HEK293 (cell line): Measurements from ENCODE around the gene PFAS.

Source experiments
- ATF2 ChIP-seq: fragments of 450-650 bp; formaldehyde crosslinking; IDR thresholded peaks from 2 replicates; pipeline ENCODE4 v1.5.1; 2016; ENCODE audit warnings: missing biosample characterization, missing genetic modification characterization, low read depth
- BCL11B ChIP-seq: fragments of 450-650 bp; formaldehyde crosslinking; IDR thresholded peaks from 2 replicates; pipeline ENCODE4 v1.5.1; 2016; ENCODE audit warnings: low read depth, missing biosample characterization, missing genetic modification characterization
- CTCF ChIP-seq: fragments of 450-650 bp; formaldehyde crosslinking; IDR thresholded peaks from 2 replicates; pipeline ENCODE4 v1.5.1; 2016; ENCODE audit warnings: missing biosample characterization, missing genetic modification characterization
- GLIS2 ChIP-seq: fragments of 450-650 bp; formaldehyde crosslinking; IDR thresholded peaks from 2 replicates; pipeline ENCODE4 v1.5.1; 2016; ENCODE audit warnings: missing biosample characterization, missing genetic modification characterization
- OVOL3 ChIP-seq: fragments of 450-650 bp; formaldehyde crosslinking; IDR thresholded peaks from 2 replicates; pipeline ENCODE4 v1.5.1; 2016; ENCODE audit warnings: missing biosample characterization, missing genetic modification characterization
- PRDM6 ChIP-seq: fragments of 450-650 bp; formaldehyde crosslinking; IDR thresholded peaks from 2 replicates; pipeline ENCODE4 v1.5.1; 2017; ENCODE audit warnings: missing biosample characterization, missing genetic modification characterization
- REST ChIP-seq: fragments of 450-650 bp; formaldehyde crosslinking; IDR thresholded peaks from 2 replicates; pipeline ENCODE4 v1.5.1; 2016; ENCODE audit warnings: missing biosample characterization, missing genetic modification characterization
- SCRT1 ChIP-seq: fragments of 450-650 bp; formaldehyde crosslinking; IDR thresholded peaks from 2 replicates; pipeline ENCODE4 v1.5.1; 2016; ENCODE audit warnings: missing biosample characterization, missing genetic modification characterization, borderline replicate concordance
- YY1 ChIP-seq: fragments of 450-650 bp; formaldehyde crosslinking; IDR thresholded peaks from 2 replicates; pipeline ENCODE4 v1.5.1; 2018; ENCODE audit warnings: missing biosample characterization, missing genetic modification characterization
- ZBTB11 ChIP-seq: fragments of 450-650 bp; formaldehyde crosslinking; conservative IDR thresholded peaks from 2 replicates; pipeline ENCODE4 v1.5.1; 2016; ENCODE audit warnings: low read depth, missing biosample characterization, missing genetic modification characterization
- ZFP37 ChIP-seq: fragments of 450-650 bp; formaldehyde crosslinking; IDR thresholded peaks from 2 replicates; pipeline ENCODE4 v1.5.1; 2016; ENCODE audit warnings: missing biosample characterization, missing genetic modification characterization
- ZNF121 ChIP-seq: fragments of 450-650 bp; formaldehyde crosslinking; IDR thresholded peaks from 2 replicates; pipeline ENCODE4 v1.5.1; 2016; ENCODE audit warnings: missing biosample characterization, missing genetic modification characterization
- ZNF16 ChIP-seq: fragments of 450-650 bp; formaldehyde crosslinking; IDR thresholded peaks from 2 replicates; pipeline ENCODE4 v1.5.1; 2016; ENCODE audit warnings: low read depth, missing biosample characterization, missing genetic modification characterization
- ZNF221 ChIP-seq: fragments of 450-650 bp; formaldehyde crosslinking; IDR thresholded peaks from 2 replicates; pipeline ENCODE4 v1.5.1; 2017; ENCODE audit warnings: missing biosample characterization, missing genetic modification characterization, borderline replicate concordance
- ZNF324 ChIP-seq: fragments of 450-650 bp; formaldehyde crosslinking; IDR thresholded peaks from 2 replicates; pipeline ENCODE4 v1.5.1; 2016; ENCODE audit warnings: missing biosample characterization, missing genetic modification characterization
- ZNF362 ChIP-seq: fragments of 450-650 bp; formaldehyde crosslinking; IDR thresholded peaks from 2 replicates; pipeline ENCODE4 v1.5.1; 2016; ENCODE audit warnings: missing biosample characterization, missing genetic modification characterization
- ZNF501 ChIP-seq: fragments of 450-650 bp; formaldehyde crosslinking; IDR thresholded peaks from 2 replicates; pipeline ENCODE4 v1.5.1; 2016; ENCODE audit warnings: missing biosample characterization, missing genetic modification characterization
- ZNF513 ChIP-seq: fragments of 450-650 bp; IDR thresholded peaks from 2 replicates; pipeline ENCODE4 v1.5.1; 2018; ENCODE audit warnings: missing biosample characterization, missing genetic modification characterization
- ZNF514 ChIP-seq: fragments of 450-650 bp; formaldehyde crosslinking; IDR thresholded peaks from 2 replicates; pipeline ENCODE4 v1.5.1; 2016; ENCODE audit warnings: missing biosample characterization, missing genetic modification characterization
- ZNF580 ChIP-seq: fragments of 450-650 bp; formaldehyde crosslinking; IDR thresholded peaks from 2 replicates; pipeline ENCODE4 v1.5.1; 2016; ENCODE audit warnings: missing biosample characterization, missing genetic modification characterization
- ZNF664 ChIP-seq: fragments of 450-650 bp; formaldehyde crosslinking; IDR thresholded peaks from 2 replicates; pipeline ENCODE4 v1.5.1; 2016; ENCODE audit warnings: missing biosample characterization, missing genetic modification characterization
- ZNF76 ChIP-seq: fragments of 450-650 bp; formaldehyde crosslinking; IDR thresholded peaks from 2 replicates; pipeline ENCODE4; 2016; ENCODE audit warnings: low read depth, missing biosample characterization, missing genetic modification characterization, borderline replicate concordance
- ZXDB ChIP-seq: fragments of 450-650 bp; formaldehyde crosslinking; IDR thresholded peaks from 2 replicates; pipeline ENCODE4 v1.5.1; 2016; ENCODE audit warnings: missing biosample characterization, missing genetic modification characterization

PFAS gene

GRCh38 chr17:8223356-8224126 is 25.5 kb upstream of the PFAS start (continued):
- TF ChIP-seq PRDM6 (tag by site-specific recombination), result no peak
- TF ChIP-seq CTCF (tag by site-specific recombination), result peak; percentile 82
- TF ChIP-seq ZNF362 (tag by site-specific recombination), result no peak
- TF ChIP-seq GLIS2, result peak; percentile 84
- no peak; the same call in 1 of the 2 replicates for TF ChIP-seq ZNF501 (tag by site-specific recombination)
- no peak for TF ChIP-seq ZNF513
- no peak for TF ChIP-seq ZNF121 (tag by site-specific recombination)
- 0 out of 2 replicates have a peak, but pooled peaks have one; percentile 6 for TF ChIP-seq ZNF76 (tag by site-specific recombination)
- TF ChIP-seq SCRT1 (tag by site-specific recombination), result no peak
- peak; percentile 34; the same call in 1 of the 2 replicates for TF ChIP-seq YY1 (tag by site-specific recombination)
- TF ChIP-seq ZXDB, result no peak
- no peak for TF ChIP-seq ZNF16 (tag by site-specific recombination)
- TF ChIP-seq ZNF221, result no peak
- no peak for TF ChIP-seq OVOL3 (tag by site-specific recombination)
- 0 out of 2 replicates have a peak, but pooled peaks have one; percentile 17 for TF ChIP-seq ZFP37 (tag by site-specific recombination)
- TF ChIP-seq ZBTB11 (tag by site-specific recombination), result no peak; the same call in 1 of the 2 replicates
- no peak; the same call in 1 of the 2 replicates for TF ChIP-seq ZNF580 (tag by site-specific recombination)
- 0 out of 2 replicates have a peak, but pooled peaks have one; percentile 42 for TF ChIP-seq ZNF324 (tag by site-specific recombination)
- TF ChIP-seq BCL11B (tag by site-specific recombination), result no peak
- no peak for TF ChIP-seq ZNF664 (tag by site-specific recombination)
- TF ChIP-seq ZNF514 (tag by site-specific recombination), result no peak
- TF ChIP-seq ATF2 (tag by site-specific recombination), result no peak
- no peak for TF ChIP-seq REST
